ENCODE results near the gene PIPOX.

- TF ChIP-seq, protein P1, sequence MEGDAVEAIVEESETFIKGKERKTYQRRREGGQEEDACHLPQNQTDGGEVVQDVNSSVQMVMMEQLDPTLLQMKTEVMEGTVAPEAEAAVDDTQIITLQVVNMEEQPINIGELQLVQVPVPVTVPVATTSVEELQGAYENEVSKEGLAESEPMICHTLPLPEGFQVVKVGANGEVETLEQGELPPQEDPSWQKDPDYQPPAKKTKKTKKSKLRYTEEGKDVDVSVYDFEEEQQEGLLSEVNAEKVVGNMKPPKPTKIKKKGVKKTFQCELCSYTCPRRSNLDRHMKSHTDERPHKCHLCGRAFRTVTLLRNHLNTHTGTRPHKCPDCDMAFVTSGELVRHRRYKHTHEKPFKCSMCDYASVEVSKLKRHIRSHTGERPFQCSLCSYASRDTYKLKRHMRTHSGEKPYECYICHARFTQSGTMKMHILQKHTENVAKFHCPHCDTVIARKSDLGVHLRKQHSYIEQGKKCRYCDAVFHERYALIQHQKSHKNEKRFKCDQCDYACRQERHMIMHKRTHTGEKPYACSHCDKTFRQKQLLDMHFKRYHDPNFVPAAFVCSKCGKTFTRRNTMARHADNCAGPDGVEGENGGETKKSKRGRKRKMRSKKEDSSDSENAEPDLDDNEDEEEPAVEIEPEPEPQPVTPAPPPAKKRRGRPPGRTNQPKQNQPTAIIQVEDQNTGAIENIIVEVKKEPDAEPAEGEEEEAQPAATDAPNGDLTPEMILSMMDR (IDR thresholded peaks at IDR 0.05; ENCODE audit: low read length), result no peak
- no peak for TF ChIP-seq EZH2 (IDR thresholded peaks at IDR 0.05; ENCODE audit: borderline replicate concordance, low read length)
These were observed 18.1 kb downstream of the PIPOX start for GRCh38 chr17:29061036-29061435.
